ENCODE results near the gene TRIM14.

TRIM14 gene

GRCh38 chr9:98161851-98162250 is 42.8 kb upstream of the TRIM14 start:
- Histone ChIP-seq H3K36me3 (ENCODE audit: control insufficient read depth in 2 of 2, insufficient read depth in 1 of 2, low read length in 2 of 2) (no peaks in the 10 kb centered on the region), H3K4me3 (ENCODE audit: low read depth, low read length) (no peak overlapping the region), H3K9me3 (ENCODE audit: control insufficient read depth, insufficient read depth, low read depth, low read length) (no peaks in the 10 kb centered on the region), H3K27ac (ENCODE audit: extremely low read depth, low read depth, low read length) (no peak overlapping the region), H3K4me1 (ENCODE audit: control insufficient read depth, insufficient read depth, low read length) (no peaks in the 10 kb centered on the region)
- POLR2A ChIA-PET, result no interaction called here
- TF ChIP-seq KLF1 (tag by site-specific recombination; IDR thresholded peaks at IDR 0.05) (no peak), SCRT2 (tag by site-specific recombination; IDR thresholded peaks at IDR 0.05) (no peak), ZNF274 (IDR thresholded peaks at IDR 0.05; ENCODE audit: low read length) (no peak), ZNF274 (tag by site-specific recombination; IDR thresholded peaks at IDR 0.05; ENCODE audit: borderline replicate concordance) (no peak), ZNF324 (tag by site-specific recombination; IDR thresholded peaks at IDR 0.05) (no peak), ZNF580 (tag by site-specific recombination; IDR thresholded peaks at IDR 0.05) (no peak), ZFP3 (tag by site-specific recombination; IDR thresholded peaks at IDR 0.05; ENCODE audit: low read depth) (no peak), MYNN (tag by site-specific recombination; IDR thresholded peaks at IDR 0.05; ENCODE audit: borderline replicate concordance) (no peak), IKZF3 (tag by site-specific recombination; IDR thresholded peaks at IDR 0.05) (no peak), ZNF791 (tag by site-specific recombination; IDR thresholded peaks at IDR 0.05) (no peak), ZNF488 (tag by site-specific recombination; IDR thresholded peaks at IDR 0.05) (no peak), ZSCAN16 (tag by site-specific recombination; IDR thresholded peaks at IDR 0.05) (no peak), ZNF660 (tag by site-specific recombination; IDR thresholded peaks at IDR 0.05) (no peak), ZNF555 (tag by site-specific recombination; conservative IDR thresholded peaks at IDR 0.05) (no peak), ZBTB21 (tag by site-specific recombination; IDR thresholded peaks at IDR 0.05) (no peak), ZNF24 (tag by site-specific recombination; IDR thresholded peaks at IDR 0.05) (no peak), ZNF138 (tag by site-specific recombination; IDR thresholded peaks at IDR 0.05; ENCODE audit: borderline replicate concordance) (no peak), ZNF221 (tag by site-specific recombination; IDR thresholded peaks at IDR 0.05; ENCODE audit: borderline replicate concordance) (no peak)
- CTCF ChIA-PET, result interaction anchor here (0.6 kb wide), 1 partner anchor 61 kb away, joined by 3 read pairs; no protein-coding TSS in a partner anchor

GRCh38 chr9:98159790-98160189 is 40.8 kb upstream of the TRIM14 start:
- POLR2A ChIA-PET, result no interaction called here
- no peak overlapping the region for H3K27ac ChIP-seq (ENCODE audit: extremely low read depth, low read depth, low read length)
- H3K4me3 ChIP-seq (ENCODE audit: low read depth, low read length), result no peak overlapping the region
- no peaks in the 10 kb centered on the region for H3K4me1 ChIP-seq (ENCODE audit: control insufficient read depth, insufficient read depth, low read length)
- CTCF ChIA-PET, result no interaction called here
- H3K9me3 ChIP-seq (ENCODE audit: control insufficient read depth, insufficient read depth, low read depth, low read length), result no peaks in the 10 kb centered on the region
- no peak for TF ChIP-seq HIC1 (tag by site-specific recombination; IDR thresholded peaks at IDR 0.05)
- no peak for TF ChIP-seq ZNF404 (tag by site-specific recombination; IDR thresholded peaks at IDR 0.05)
- TF ChIP-seq ZNF48 (tag by site-specific recombination; IDR thresholded peaks at IDR 0.05), result no peak
- TF ChIP-seq ZNF239 (tag by site-specific recombination; IDR thresholded peaks at IDR 0.05), result no peak
- TF ChIP-seq YY1 (tag by site-specific recombination; IDR thresholded peaks at IDR 0.05), result no peak
- no peak for TF ChIP-seq TCF7L2 (IDR thresholded peaks at IDR 0.05; ENCODE audit: borderline replicate concordance, low read depth, low read length)
- TF ChIP-seq ZNF366 (tag by site-specific recombination; conservative IDR thresholded peaks at IDR 0.05), result no peak
- TF ChIP-seq SP3 (tag by site-specific recombination; IDR thresholded peaks at IDR 0.05), result no peak
- TF ChIP-seq ZNF488 (tag by site-specific recombination; IDR thresholded peaks at IDR 0.05), result no peak
- no peak for TF ChIP-seq GLI2 (tag by site-specific recombination; IDR thresholded peaks at IDR 0.05; ENCODE audit: borderline replicate concordance, low read depth)
- TF ChIP-seq ZNF510 (tag by site-specific recombination; IDR thresholded peaks at IDR 0.05; ENCODE audit: insufficient replicate concordance), result no peak
- no peak for TF ChIP-seq ZNF521 (tag by site-specific recombination; IDR thresholded peaks at IDR 0.05)
- no peak for TF ChIP-seq ZNF140 (tag by site-specific recombination; IDR thresholded peaks at IDR 0.05)
- no peak for TF ChIP-seq YY2 (tag by site-specific recombination; IDR thresholded peaks at IDR 0.05)
- no peak for TF ChIP-seq HOXD13 (CRISPR knock-in tag; IDR thresholded peaks at IDR 0.05; ENCODE audit: borderline replicate concordance)
- no peak for TF ChIP-seq ZNF837 (tag by site-specific recombination; IDR thresholded peaks at IDR 0.05)
- no peak for TF ChIP-seq ZBTB21 (tag by site-specific recombination; IDR thresholded peaks at IDR 0.05)
- no peak for TF ChIP-seq ZNF211 (tag by site-specific recombination; IDR thresholded peaks at IDR 0.05; ENCODE audit: low read depth)
- no peak for TF ChIP-seq ZNF138 (tag by site-specific recombination; IDR thresholded peaks at IDR 0.05; ENCODE audit: borderline replicate concordance)
- TF ChIP-seq ZNF473 (tag by site-specific recombination; IDR thresholded peaks at IDR 0.05), result no peak
- no peaks in the 10 kb centered on the region for H3K36me3 ChIP-seq (ENCODE audit: control insufficient read depth in 2 of 2, insufficient read depth in 1 of 2, low read length in 2 of 2)
